ENCODE results near the gene GLP2R. TPM values are rescaled to one million over a fixed set of nuclear protein-coding genes. Genes with fewer than 3 reads are reported as not detected.

GLP2R gene
- total and polyA plus RNA-seq, 2 of the 13 experiments (the other 11 are each of a cell fraction or from before 2014, with no cell fraction given), result 0.65 to 1.4 TPM

- TF ChIP-seq, protein P1, sequence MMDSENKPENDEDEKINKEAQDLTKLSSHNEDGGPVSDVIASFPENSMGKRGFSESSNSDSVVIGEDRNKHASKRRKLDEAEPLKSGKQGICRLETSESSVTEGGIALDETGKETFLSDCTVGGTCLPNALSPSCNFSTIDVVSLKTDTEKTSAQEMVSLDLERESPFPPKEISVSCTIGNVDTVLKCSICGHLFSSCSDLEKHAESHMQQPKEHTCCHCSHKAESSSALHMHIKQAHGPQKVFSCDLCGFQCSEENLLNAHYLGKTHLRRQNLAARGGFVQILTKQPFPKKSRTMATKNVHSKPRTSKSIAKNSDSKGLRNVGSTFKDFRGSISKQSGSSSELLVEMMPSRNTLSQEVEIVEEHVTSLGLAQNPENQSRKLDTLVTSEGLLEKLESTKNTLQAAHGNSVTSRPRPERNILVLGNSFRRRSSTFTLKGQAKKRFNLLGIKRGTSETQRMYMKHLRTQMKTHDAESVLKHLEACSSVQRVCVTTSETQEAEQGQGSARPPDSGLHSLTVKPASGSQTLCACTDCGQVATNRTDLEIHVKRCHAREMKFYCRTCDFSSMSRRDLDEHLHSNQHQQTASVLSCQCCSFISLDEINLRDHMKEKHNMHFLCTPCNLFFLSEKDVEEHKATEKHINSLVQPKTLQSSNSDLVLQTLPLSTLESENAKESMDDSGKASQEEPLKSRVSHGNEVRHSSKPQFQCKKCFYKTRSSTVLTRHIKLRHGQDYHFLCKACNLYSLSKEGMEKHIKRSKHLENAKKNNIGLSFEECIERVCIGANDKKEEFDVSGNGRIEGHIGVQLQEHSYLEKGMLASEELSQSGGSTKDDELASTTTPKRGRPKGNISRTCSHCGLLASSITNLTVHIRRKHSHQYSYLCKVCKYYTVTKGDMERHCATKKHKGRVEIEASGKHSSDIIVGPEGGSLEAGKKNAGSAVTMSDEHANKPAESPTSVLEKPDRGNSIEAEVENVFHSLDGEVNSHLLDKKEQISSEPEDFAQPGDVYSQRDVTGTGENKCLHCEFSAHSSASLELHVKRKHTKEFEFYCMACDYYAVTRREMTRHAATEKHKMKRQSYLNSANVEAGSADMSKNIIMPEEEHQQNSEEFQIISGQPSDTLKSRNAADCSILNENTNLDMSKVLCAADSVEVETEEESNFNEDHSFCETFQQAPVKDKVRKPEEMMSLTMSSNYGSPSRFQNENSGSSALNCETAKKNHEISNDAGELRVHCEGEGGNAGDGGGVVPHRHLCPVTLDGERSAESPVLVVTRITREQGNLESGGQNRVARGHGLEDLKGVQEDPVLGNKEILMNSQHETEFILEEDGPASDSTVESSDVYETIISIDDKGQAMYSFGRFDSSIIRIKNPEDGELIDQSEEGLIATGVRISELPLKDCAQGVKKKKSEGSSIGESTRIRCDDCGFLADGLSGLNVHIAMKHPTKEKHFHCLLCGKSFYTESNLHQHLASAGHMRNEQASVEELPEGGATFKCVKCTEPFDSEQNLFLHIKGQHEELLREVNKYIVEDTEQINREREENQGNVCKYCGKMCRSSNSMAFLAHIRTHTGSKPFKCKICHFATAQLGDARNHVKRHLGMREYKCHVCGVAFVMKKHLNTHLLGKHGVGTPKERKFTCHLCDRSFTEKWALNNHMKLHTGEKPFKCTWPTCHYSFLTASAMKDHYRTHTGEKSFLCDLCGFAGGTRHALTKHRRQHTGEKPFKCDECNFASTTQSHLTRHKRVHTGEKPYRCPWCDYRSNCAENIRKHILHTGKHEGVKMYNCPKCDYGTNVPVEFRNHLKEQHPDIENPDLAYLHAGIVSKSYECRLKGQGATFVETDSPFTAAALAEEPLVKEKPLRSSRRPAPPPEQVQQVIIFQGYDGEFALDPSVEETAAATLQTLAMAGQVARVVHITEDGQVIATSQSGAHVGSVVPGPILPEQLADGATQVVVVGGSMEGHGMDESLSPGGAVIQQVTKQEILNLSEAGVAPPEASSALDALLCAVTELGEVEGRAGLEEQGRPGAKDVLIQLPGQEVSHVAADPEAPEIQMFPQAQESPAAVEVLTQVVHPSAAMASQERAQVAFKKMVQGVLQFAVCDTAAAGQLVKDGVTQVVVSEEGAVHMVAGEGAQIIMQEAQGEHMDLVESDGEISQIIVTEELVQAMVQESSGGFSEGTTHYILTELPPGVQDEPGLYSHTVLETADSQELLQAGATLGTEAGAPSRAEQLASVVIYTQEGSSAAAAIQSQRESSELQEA (CRISPR knock-in tag; IDR thresholded peaks at IDR 0.05; ENCODE audit: not compliant biosample characterization), result no peak
Observed at GRCh38 chr17:9934331-9934730, 108.6 kb downstream of the GLP2R start (continued).

GRCh38 chr17:9935408-9935807, 109.7 kb downstream of the GLP2R start:
- POLR2A ChIA-PET, result no interaction called here
- 4% methylated on average over 3 of the region's 6 CpGs for WGBS (ENCODE audit: low lambda C conversion rate)
- ATAC-seq (no peak), DNase-seq (ENCODE audit: low spot score) (no peak), FAIRE-seq (no peak)
- Histone ChIP-seq H3K4me1 (ENCODE audit: insufficient read depth, low read length) (no peaks in the 10 kb centered on the region), H3K79me2 (ENCODE audit: insufficient read depth, low read length) (no peaks in the 10 kb centered on the region), H3K27ac (ENCODE audit: extremely low read length, insufficient read depth, low read length) (no peak overlapping the region), H4K20me1 (ENCODE audit: insufficient read depth, low read length) (0 out of 2 replicates have a peak, but pooled peaks cover 3% of the 10 kb centered on the region), H3K27me3 (ENCODE audit: control insufficient read depth in 1 of 2, insufficient read depth in 2 of 2, low read length in 2 of 2) (peaks cover 0 to 18% of the 10 kb centered on the region in 2 experiments; a peak in 3 of 5 replicates), H3K4me3 (replicated peaks in 1 of 3; ENCODE audit: insufficient read depth in 1 of 3, low read depth in 2 of 3, low read length in 3 of 3) (no peak overlapping the region), H3K4me2 (ENCODE audit: low read depth, low read length) (no peak overlapping the region), H3K36me3 (replicated peaks in 1 of 2; ENCODE audit: control insufficient read depth in 1 of 2, insufficient read depth in 2 of 2, low read length in 2 of 2) (no peaks in the 10 kb centered on the region), H2AFZ (ENCODE audit: low read length) (no peak overlapping the region), H3K9ac (ENCODE audit: insufficient read depth, low read depth, low read length) (no peak overlapping the region), H3K9me3 (ENCODE audit: low read length) (no peaks in the 10 kb centered on the region)
- CTCF ChIA-PET (ENCODE audit: low intra/inter-chr PET ratio, low total read pairs), result no interaction called here
- in situ Hi-C loops (cut with HindIII; ENCODE audit: extremely low pct_ligation_motif_present, low pct_unique_long_range_greater_than_20kb), result no loop called here
- TF ChIP-seq ZNF761 (CRISPR knock-in tag; conservative IDR thresholded peaks at IDR 0.05) (no peak), ZNF558 (CRISPR knock-in tag; IDR thresholded peaks at IDR 0.05; ENCODE audit: borderline replicate concordance) (no peak), ZNF780A (CRISPR knock-in tag; IDR thresholded peaks at IDR 0.05) (no peak)
- no TSS peak for BruUV-seq (replicated peaks)
- intact Hi-C loops (cut with micrococcal nuclease; ENCODE audit: unreplicated experiment), result no loop called here
